GM23338 (cell line): ENCODE data around the gene HOXA5. TPM values are rescaled to one million over a fixed set of nuclear protein-coding genes. Genes with fewer than 3 reads are reported as not detected.
A peak's percentile ranks its signal among the peaks of the same experiment; 100 is the strongest.

Source experiments
- ATAC-seq: fragments of 200-7000 bp; cut with Tn5 transposase; 3 replicates; pipeline ENCODE4 v1.9.1; 2020
- DNase-seq: peaks from one replicate; pipeline ENCODE4 v3.0.0-alpha.2; 2015; ENCODE audit warnings: low spot score
- H2AFZ ChIP-seq: fragments of 200-600 bp; sonication (generic); 2 replicates; pipeline ENCODE4 v1.8.0; 2016; ENCODE audit warnings: antibody characterized with exemption, mild to moderate bottlenecking, moderate library complexity
- H3F3A ChIP-seq: fragments of 200-600 bp; sonication (generic); replicated peaks from 2 replicates; pipeline ENCODE4 v1.8.0; 2017; ENCODE audit warnings: antibody characterized with exemption, mixed run types, low read depth
- H3K27ac ChIP-seq: fragments of 200-600 bp; sonication (generic); 2 replicates; pipeline ENCODE4 v1.6.1; 2016; ENCODE audit warnings: low read depth
- H3K27me3 ChIP-seq: fragments of 200-600 bp; sonication (generic); 2 replicates; pipeline ENCODE4 v1.8.0; 2016; ENCODE audit warnings: mild to moderate bottlenecking, mixed run types, moderate library complexity; ENCODE audit not compliant: insufficient read depth
- H3K36me3 ChIP-seq: fragments of 200-600 bp; sonication (generic); 2 replicates; pipeline ENCODE4 v1.8.0; 2016; ENCODE audit warnings: mild to moderate bottlenecking; ENCODE audit not compliant: insufficient read depth
- H3K4me1 ChIP-seq: fragments of 200-600 bp; sonication (generic); 2 replicates; pipeline ENCODE4 v1.8.0; 2016; ENCODE audit warnings: mild to moderate bottlenecking, moderate library complexity; ENCODE audit not compliant: insufficient read depth
- H3K4me2 ChIP-seq: fragments of 200-600 bp; sonication (generic); 2 replicates; pipeline ENCODE4 v1.7.1; 2017; ENCODE audit warnings: mixed run types
- H3K4me3 ChIP-seq: fragments of 200-600 bp; sonication (generic); 2 replicates; pipeline ENCODE4 v1.6.1; 2016; ENCODE audit warnings: mixed run types
- H3K79me2 ChIP-seq: fragments of 200-600 bp; sonication (generic); replicated peaks from 2 replicates; pipeline ENCODE4 v1.8.0; 2017; ENCODE audit warnings: mild to moderate bottlenecking; ENCODE audit not compliant: insufficient read depth
- H3K9me2 ChIP-seq: fragments of 200-600 bp; sonication (generic); 2 replicates; pipeline ENCODE4 v1.8.0; 2017; ENCODE audit not compliant: insufficient read depth
- H4K20me1 ChIP-seq: fragments of 200-600 bp; sonication (generic); replicated peaks from 2 replicates; pipeline ENCODE4 v1.8.0; 2017; ENCODE audit warnings: mild to moderate bottlenecking; ENCODE audit not compliant: insufficient read depth
- H3K27ac Mint-ChIP-seq: 2 replicates; pipeline ENCODE4 v1.8.0; 2020; ENCODE audit warnings: inconsistent platforms, mild to moderate bottlenecking, moderate library complexity, mixed read lengths
- H3K27me3 Mint-ChIP-seq: 3 replicates; pipeline ENCODE4 v1.8.0; 2022; ENCODE audit warnings: low read depth, mild to moderate bottlenecking, moderate library complexity, mixed read lengths, inconsistent platforms; ENCODE audit not compliant: insufficient read depth, poor library complexity
- H3K36me3 Mint-ChIP-seq: 3 replicates; pipeline ENCODE4 v1.8.0; 2021; ENCODE audit warnings: low read depth, mild to moderate bottlenecking, inconsistent platforms, moderate library complexity, mixed read lengths
- H3K4me1 Mint-ChIP-seq: 3 replicates; pipeline ENCODE4 v1.8.0; 2020; ENCODE audit warnings: mild to moderate bottlenecking, inconsistent platforms, mixed read lengths
- H3K4me3 Mint-ChIP-seq: 3 replicates; pipeline ENCODE4 v1.8.0; 2021; ENCODE audit warnings: moderate library complexity, mild to moderate bottlenecking, inconsistent platforms, mixed read lengths
- H3K9me3 Mint-ChIP-seq: 3 replicates; pipeline ENCODE4 v1.8.0; 2020; ENCODE audit warnings: moderate library complexity, mild to moderate bottlenecking, inconsistent platforms, mixed read lengths
- CREB1 ChIP-seq: fragments of 250-450 bp; sonication (Bioruptor Pico); IDR thresholded peaks from 2 replicates; pipeline ENCODE4 v1.5.0; 2020; ENCODE audit warnings: low read depth, mild to moderate bottlenecking, moderate library complexity
- EZH2 ChIP-seq: fragments of 200-600 bp; sonication (generic); IDR thresholded peaks from one replicate; pipeline ENCODE4 v1.8.0; 2017; ENCODE audit warnings: antibody characterized with exemption, mild to moderate bottlenecking, low read depth; ENCODE audit not compliant: unreplicated experiment
- EZH2phosphoT487 ChIP-seq: fragments of 200-600 bp; sonication (generic); IDR thresholded peaks from one replicate; pipeline ENCODE4 v1.8.1; 2018; ENCODE audit warnings: antibody characterized with exemption; ENCODE audit not compliant: unreplicated experiment
- JUNB ChIP-seq: IDR thresholded peaks from one replicate; pipeline ENCODE4 v1.6.1; 2016; ENCODE audit warnings: antibody characterized with exemption; ENCODE audit not compliant: unreplicated experiment
- NANOG ChIP-seq: IDR thresholded peaks from 2 replicates; pipeline ENCODE4 v1.6.1; 2016; ENCODE audit warnings: antibody characterized with exemption, borderline replicate concordance
- POLR2AphosphoS5 ChIP-seq: IDR thresholded peaks from 2 replicates; pipeline ENCODE4 v1.6.1; 2016; ENCODE audit warnings: antibody characterized with exemption, low read depth
- STAT1 ChIP-seq: IDR thresholded peaks from one replicate; pipeline ENCODE4 v1.6.1; 2016; ENCODE audit warnings: antibody characterized with exemption; ENCODE audit not compliant: unreplicated experiment
- polyA plus RNA-seq: library from polyadenylated mRNA; unstranded; fragments of >200 nt; fragmentation: Nextera tagmentation; extraction: Ambion mirVana; gene quantifications from 2 replicates; pipeline ENCODE4 v1.2.1, GENCODE V29; 2016
- total RNA-seq: library from RNA; depleted of rRNA; stranded (reverse); fragments of >200 nt; shearing (Covaris generic); gene quantifications from 2 replicates; pipeline ENCODE4 v1.2.3, GENCODE V29; 2014
- TF ChIP-seq, protein P1 (sequence below): IDR thresholded peaks from one replicate; pipeline ENCODE4 v1.6.1; 2018; ENCODE audit warnings: antibody characterized with exemption; ENCODE audit not compliant: unreplicated experiment
- TF ChIP-seq, protein P2 (sequence below), 2 experiments: fragments of 200-600 bp in 1 of 2; sonication (generic) in 1 of 2; conservative IDR thresholded peaks; 2 replicates each; pipeline versions ENCODE4 v1.5.1 to v1.6.1; 2016 to 2017; ENCODE audit warnings: antibody characterized with exemption in 2 of 2, low read depth in 2 of 2, mild to moderate bottlenecking in 2 of 2, moderate library complexity in 1 of 2

HOXA5 gene
- total and polyA plus RNA-seq, 2 experiments from 2014 or later, result not detected

DNA sequence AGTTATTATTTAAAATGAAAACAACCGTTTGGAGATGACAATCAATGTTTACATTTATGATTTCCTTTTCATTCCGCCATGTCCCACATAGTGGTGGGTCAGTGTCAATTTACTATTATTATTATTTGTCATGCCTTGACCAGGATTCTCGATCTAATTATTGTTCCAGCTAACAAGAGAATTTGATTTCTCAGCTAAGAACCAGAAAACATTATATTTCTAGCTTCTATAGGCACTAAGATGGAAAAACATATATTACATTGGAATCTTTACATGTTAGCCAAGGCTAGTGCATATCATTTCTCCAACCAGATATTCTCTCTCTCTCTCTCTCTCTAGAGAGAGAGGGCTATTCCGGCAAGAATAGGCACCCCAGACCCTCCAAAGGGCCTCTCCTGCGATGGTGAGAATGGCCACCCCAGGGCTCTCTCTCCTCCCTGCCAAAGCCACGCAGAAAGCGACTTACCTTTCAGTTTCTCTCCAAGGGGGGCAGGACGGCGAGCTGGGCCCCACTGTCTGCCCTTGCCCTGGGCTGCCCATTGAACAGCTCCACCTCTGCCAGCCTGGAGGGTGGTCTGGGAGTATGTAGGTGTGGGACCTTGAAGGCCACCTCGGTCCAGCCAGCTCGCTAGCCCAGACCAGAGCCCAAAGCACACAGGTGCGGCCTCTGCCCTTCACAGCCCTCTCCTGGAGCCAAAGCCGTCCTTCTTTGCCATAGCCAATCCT is 6.5 kb upstream of the HOXA5 start (continued):
- TF ChIP-seq POLR2AphosphoS5 (no peak), JUNB (no peak), NANOG (no peak)
- TF ChIP-seq, protein P1, sequence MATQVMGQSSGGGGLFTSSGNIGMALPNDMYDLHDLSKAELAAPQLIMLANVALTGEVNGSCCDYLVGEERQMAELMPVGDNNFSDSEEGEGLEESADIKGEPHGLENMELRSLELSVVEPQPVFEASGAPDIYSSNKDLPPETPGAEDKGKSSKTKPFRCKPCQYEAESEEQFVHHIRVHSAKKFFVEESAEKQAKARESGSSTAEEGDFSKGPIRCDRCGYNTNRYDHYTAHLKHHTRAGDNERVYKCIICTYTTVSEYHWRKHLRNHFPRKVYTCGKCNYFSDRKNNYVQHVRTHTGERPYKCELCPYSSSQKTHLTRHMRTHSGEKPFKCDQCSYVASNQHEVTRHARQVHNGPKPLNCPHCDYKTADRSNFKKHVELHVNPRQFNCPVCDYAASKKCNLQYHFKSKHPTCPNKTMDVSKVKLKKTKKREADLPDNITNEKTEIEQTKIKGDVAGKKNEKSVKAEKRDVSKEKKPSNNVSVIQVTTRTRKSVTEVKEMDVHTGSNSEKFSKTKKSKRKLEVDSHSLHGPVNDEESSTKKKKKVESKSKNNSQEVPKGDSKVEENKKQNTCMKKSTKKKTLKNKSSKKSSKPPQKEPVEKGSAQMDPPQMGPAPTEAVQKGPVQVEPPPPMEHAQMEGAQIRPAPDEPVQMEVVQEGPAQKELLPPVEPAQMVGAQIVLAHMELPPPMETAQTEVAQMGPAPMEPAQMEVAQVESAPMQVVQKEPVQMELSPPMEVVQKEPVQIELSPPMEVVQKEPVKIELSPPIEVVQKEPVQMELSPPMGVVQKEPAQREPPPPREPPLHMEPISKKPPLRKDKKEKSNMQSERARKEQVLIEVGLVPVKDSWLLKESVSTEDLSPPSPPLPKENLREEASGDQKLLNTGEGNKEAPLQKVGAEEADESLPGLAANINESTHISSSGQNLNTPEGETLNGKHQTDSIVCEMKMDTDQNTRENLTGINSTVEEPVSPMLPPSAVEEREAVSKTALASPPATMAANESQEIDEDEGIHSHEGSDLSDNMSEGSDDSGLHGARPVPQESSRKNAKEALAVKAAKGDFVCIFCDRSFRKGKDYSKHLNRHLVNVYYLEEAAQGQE, result no peak

DNA sequence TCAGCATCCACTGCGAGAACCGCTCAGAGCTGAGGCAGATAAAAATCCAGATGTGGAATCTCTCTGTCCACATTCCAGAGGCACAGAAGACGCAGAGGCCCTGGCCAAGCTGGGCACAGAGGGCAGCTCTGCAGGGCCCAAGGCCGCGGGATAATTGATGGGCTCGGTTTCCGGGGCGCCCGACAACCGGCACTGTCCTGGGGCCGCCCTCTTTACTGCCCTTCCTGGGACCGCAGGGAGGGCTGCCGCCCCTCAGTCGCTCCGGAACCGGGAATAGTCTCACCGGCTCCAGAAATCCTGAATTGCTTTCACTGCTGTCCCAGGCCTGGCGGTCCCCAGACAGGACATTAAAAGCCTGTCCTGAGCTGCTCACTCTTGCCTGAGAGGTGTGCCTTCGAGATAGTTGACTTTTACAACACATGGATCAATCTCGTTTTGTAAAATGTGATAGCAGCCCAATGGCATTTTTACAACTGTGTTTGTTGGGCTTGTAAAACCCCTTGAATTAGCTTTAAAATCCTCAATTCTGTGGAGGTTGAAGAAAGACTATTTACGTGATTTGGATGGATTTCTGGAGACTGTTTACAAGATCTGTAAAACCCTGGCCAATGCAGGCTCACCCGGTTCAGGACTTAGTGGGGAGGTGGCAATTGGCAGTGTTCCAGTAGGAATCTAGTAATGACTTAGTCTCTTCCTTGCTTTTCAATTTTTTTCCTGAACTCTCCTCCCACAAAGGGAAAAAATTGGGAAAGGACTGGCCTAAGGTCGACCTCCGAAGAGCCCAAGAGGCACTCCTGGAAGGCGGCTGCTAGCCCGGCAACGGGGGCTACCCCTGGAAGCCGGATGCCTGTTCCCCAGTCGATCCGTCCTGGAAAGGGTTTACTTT is 5.5 kb upstream of the HOXA5 start:
- no peak overlapping the region for H3K27ac ChIP-seq
- H3K36me3 ChIP-seq, result no peaks in the 10 kb centered on the region
- Mint-ChIP-seq H3K9me3 (peaks cover 21% of the 10 kb centered on the region), H3K4me3 (no peak overlapping the region), H3K36me3 (no peaks in the 10 kb centered on the region; the same call in 2 of the 3 replicates), H3K4me1 (peaks cover 15% of the 10 kb centered on the region), H3K27me3 (peaks cover 100% of the 10 kb centered on the region), H3K27ac (no peak overlapping the region)
- H3K79me2 ChIP-seq, result no peaks in the 10 kb centered on the region
- H3K4me1 ChIP-seq, result peaks cover 20% of the 10 kb centered on the region
- H2AFZ ChIP-seq, result no peak overlapping the region
- peak; percentile 17 for DNase-seq
- ATAC-seq, result no peak
- H3K4me3 ChIP-seq, result no peak overlapping the region
- peaks cover 43% of the 10 kb centered on the region for H3F3A ChIP-seq
- H4K20me1 ChIP-seq, result peaks cover 53% of the 10 kb centered on the region
- H3K27me3 ChIP-seq, result peaks cover 100% of the 10 kb centered on the region
- no peaks in the 10 kb centered on the region for H3K9me2 ChIP-seq
- TF ChIP-seq STAT1, result no peak
- TF ChIP-seq, protein P2, sequence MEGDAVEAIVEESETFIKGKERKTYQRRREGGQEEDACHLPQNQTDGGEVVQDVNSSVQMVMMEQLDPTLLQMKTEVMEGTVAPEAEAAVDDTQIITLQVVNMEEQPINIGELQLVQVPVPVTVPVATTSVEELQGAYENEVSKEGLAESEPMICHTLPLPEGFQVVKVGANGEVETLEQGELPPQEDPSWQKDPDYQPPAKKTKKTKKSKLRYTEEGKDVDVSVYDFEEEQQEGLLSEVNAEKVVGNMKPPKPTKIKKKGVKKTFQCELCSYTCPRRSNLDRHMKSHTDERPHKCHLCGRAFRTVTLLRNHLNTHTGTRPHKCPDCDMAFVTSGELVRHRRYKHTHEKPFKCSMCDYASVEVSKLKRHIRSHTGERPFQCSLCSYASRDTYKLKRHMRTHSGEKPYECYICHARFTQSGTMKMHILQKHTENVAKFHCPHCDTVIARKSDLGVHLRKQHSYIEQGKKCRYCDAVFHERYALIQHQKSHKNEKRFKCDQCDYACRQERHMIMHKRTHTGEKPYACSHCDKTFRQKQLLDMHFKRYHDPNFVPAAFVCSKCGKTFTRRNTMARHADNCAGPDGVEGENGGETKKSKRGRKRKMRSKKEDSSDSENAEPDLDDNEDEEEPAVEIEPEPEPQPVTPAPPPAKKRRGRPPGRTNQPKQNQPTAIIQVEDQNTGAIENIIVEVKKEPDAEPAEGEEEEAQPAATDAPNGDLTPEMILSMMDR (conservative IDR thresholded peaks at IDR 0.05; ENCODE audit: low read depth in 2 of 2), result no peak
- no peak for TF ChIP-seq CREB1 (CRISPR knock-in tag)
- TF ChIP-seq EZH2phosphoT487, result peak; percentile 60
- TF ChIP-seq EZH2, result peak; percentile 92
- no peak overlapping the region; the same call in 1 of the 2 replicates for H3K4me2 ChIP-seq
